ENCODE data around the gene PCP4.

PCP4 gene

DNA sequence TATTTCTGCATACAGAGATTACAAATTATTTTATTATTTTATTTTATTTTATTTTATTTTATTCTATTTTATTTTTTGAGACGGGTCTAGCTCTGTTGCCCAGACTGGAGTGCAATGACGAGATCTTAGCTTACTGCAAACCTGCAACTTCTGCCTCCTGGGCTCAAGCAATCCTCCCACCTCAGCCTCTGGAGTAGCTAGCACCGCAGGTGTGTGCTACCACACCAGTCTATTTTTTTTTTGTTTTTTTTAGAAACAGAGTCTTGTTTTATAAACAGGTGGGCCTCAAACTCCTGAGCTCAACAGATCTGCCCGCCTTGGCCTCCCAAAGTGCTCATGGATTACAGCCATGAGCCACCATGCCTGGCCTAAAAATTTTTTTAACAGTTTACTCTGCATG, 88.1 kb downstream of the PCP4 start:
- no peak overlapping the region for H2AFZ ChIP-seq (ENCODE audit: low read depth, low read length, severe bottlenecking)
- H3K4me2 ChIP-seq (ENCODE audit: low read depth, low read length, poor library complexity, severe bottlenecking) = no peak overlapping the region
- H4K20me1 ChIP-seq (ENCODE audit: low read depth, low read length) = no peaks in the 10 kb centered on the region
- H3K36me3 ChIP-seq (ENCODE audit: low read length) = no peaks in the 10 kb centered on the region
- no peaks in the 10 kb centered on the region for H3K9me2 ChIP-seq (replicated peaks; ENCODE audit: insufficient read depth, low read length)
- no peaks in the 10 kb centered on the region for H3K79me2 ChIP-seq (ENCODE audit: insufficient read depth, low read length)
- no peaks in the 10 kb centered on the region for H3F3A ChIP-seq (ENCODE audit: insufficient read depth)
- no peak for TF ChIP-seq EZH2phosphoT487 (conservative IDR thresholded peaks at IDR 0.05; ENCODE audit: low read length)
- no peak for TF ChIP-seq CTCF (IDR thresholded peaks at IDR 0.05; ENCODE audit: insufficient read depth, low read length, poor library complexity, severe bottlenecking)
- no peak overlapping the region for H3K27ac ChIP-seq (ENCODE audit: low read depth, low read length)
- no peaks in the 10 kb centered on the region for H3K27me3 ChIP-seq (ENCODE audit: low read length)
- H3K9me3 ChIP-seq (ENCODE audit: insufficient read depth, low read length) = no peaks in the 10 kb centered on the region
- H3K4me3 ChIP-seq (ENCODE audit: insufficient read depth, low read length, poor library complexity, severe bottlenecking) = no peak overlapping the region
- H3K9ac ChIP-seq (ENCODE audit: low read length) = no peak overlapping the region

GRCh38 chr21:39956586-39956985, 89.3 kb downstream of the PCP4 start:
- Histone ChIP-seq H3K4me3 (ENCODE audit: insufficient read depth, low read length, poor library complexity, severe bottlenecking) (no peak overlapping the region), H4K20me1 (ENCODE audit: low read depth, low read length) (no peaks in the 10 kb centered on the region), H3K36me3 (ENCODE audit: low read length) (no peaks in the 10 kb centered on the region), H3K9ac (ENCODE audit: low read length) (no peak overlapping the region), H3K9me3 (ENCODE audit: insufficient read depth, low read length) (no peaks in the 10 kb centered on the region), H3K27ac (ENCODE audit: low read depth, low read length) (no peak overlapping the region), H2AFZ (ENCODE audit: low read depth, low read length, severe bottlenecking) (no peak overlapping the region), H3K79me2 (ENCODE audit: insufficient read depth, low read length) (no peaks in the 10 kb centered on the region), H3K4me2 (ENCODE audit: low read depth, low read length, poor library complexity, severe bottlenecking) (no peak overlapping the region), H3K27me3 (ENCODE audit: low read length) (no peaks in the 10 kb centered on the region), H3F3A (ENCODE audit: insufficient read depth) (no peaks in the 10 kb centered on the region), H3K9me2 (replicated peaks; ENCODE audit: insufficient read depth, low read length) (no peaks in the 10 kb centered on the region)
- TF ChIP-seq CTCF (IDR thresholded peaks at IDR 0.05; ENCODE audit: insufficient read depth, low read length, poor library complexity, severe bottlenecking) (no peak), EZH2phosphoT487 (conservative IDR thresholded peaks at IDR 0.05; ENCODE audit: low read length) (no peak)

- no peaks in the 10 kb centered on the region for H4K20me1 ChIP-seq (ENCODE audit: low read depth, low read length)
- H3K9me3 ChIP-seq (ENCODE audit: insufficient read depth, low read length) = no peaks in the 10 kb centered on the region
- no peak overlapping the region for H3K4me3 ChIP-seq (ENCODE audit: insufficient read depth, low read length, poor library complexity, severe bottlenecking)
- no peaks in the 10 kb centered on the region for H3F3A ChIP-seq (ENCODE audit: insufficient read depth)
- H3K36me3 ChIP-seq (ENCODE audit: low read length) = no peaks in the 10 kb centered on the region
- TF ChIP-seq CTCF (IDR thresholded peaks at IDR 0.05; ENCODE audit: insufficient read depth, low read length, poor library complexity, severe bottlenecking) = no peak
- TF ChIP-seq EZH2phosphoT487 (conservative IDR thresholded peaks at IDR 0.05; ENCODE audit: low read length) = no peak
- H3K27ac ChIP-seq (ENCODE audit: low read depth, low read length) = no peak overlapping the region
- H3K27me3 ChIP-seq (ENCODE audit: low read length) = no peaks in the 10 kb centered on the region
- no peak overlapping the region for H2AFZ ChIP-seq (ENCODE audit: low read depth, low read length, severe bottlenecking)
- H3K9me2 ChIP-seq (replicated peaks; ENCODE audit: insufficient read depth, low read length) = no peaks in the 10 kb centered on the region
- no peak overlapping the region for H3K4me2 ChIP-seq (ENCODE audit: low read depth, low read length, poor library complexity, severe bottlenecking)
- no peak overlapping the region for H3K9ac ChIP-seq (ENCODE audit: low read length)
- H3K79me2 ChIP-seq (ENCODE audit: insufficient read depth, low read length) = no peaks in the 10 kb centered on the region
Measured at GRCh38 chr21:39958731-39959130, 91.5 kb downstream of the PCP4 start.

- TF ChIP-seq CTCF (IDR thresholded peaks at IDR 0.05; ENCODE audit: insufficient read depth, low read length, poor library complexity, severe bottlenecking) (no peak), EZH2phosphoT487 (conservative IDR thresholded peaks at IDR 0.05; ENCODE audit: low read length) (no peak)
- Histone ChIP-seq H3K36me3 (ENCODE audit: low read length) (no peaks in the 10 kb centered on the region), H3F3A (ENCODE audit: insufficient read depth) (no peaks in the 10 kb centered on the region), H3K9ac (ENCODE audit: low read length) (no peak overlapping the region), H3K27ac (ENCODE audit: low read depth, low read length) (no peak overlapping the region), H3K9me2 (replicated peaks; ENCODE audit: insufficient read depth, low read length) (no peaks in the 10 kb centered on the region), H3K9me3 (ENCODE audit: insufficient read depth, low read length) (no peaks in the 10 kb centered on the region), H3K4me3 (ENCODE audit: insufficient read depth, low read length, poor library complexity, severe bottlenecking) (no peak overlapping the region), H3K79me2 (ENCODE audit: insufficient read depth, low read length) (no peaks in the 10 kb centered on the region), H4K20me1 (ENCODE audit: low read depth, low read length) (no peaks in the 10 kb centered on the region), H2AFZ (ENCODE audit: low read depth, low read length, severe bottlenecking) (no peak overlapping the region), H3K4me2 (ENCODE audit: low read depth, low read length, poor library complexity, severe bottlenecking) (no peak overlapping the region), H3K27me3 (ENCODE audit: low read length) (no peaks in the 10 kb centered on the region)
Measured at GRCh38 chr21:39961251-39961650, 94.0 kb downstream of the PCP4 start.
